Thymus (tissue), 11 donors: Measurements from ENCODE around the gene SDHAF4. TPM values are rescaled to one million over a fixed set of nuclear protein-coding genes. Genes with fewer than 3 reads are reported as not detected.
A peak's percentile ranks its signal among the peaks of the same experiment; 100 is the strongest.
"Not testable (repeated sequence)": the region's sequence is repeated elsewhere in the genome, so short reads cannot be mapped to it uniquely, and the experiment has no call there.

Source experiments
- DNase-seq, 9 donors: peaks; one replicate each; pipeline ENCODE4 v3.0.0-alpha.2; 2013; ENCODE audit warnings: low spot score in 9 of 9, low read depth in 6 of 9, missing footprints in 1 of 9
- H3K27ac ChIP-seq, 2 donors: one replicate each; pipeline ENCODE4 v1.5.1; 2013; ENCODE audit warnings: control low read depth in 1 of 2, low read depth in 1 of 2, low read length in 1 of 2, mild to moderate bottlenecking in 1 of 2, moderate library complexity in 1 of 2
- H3K27me3 ChIP-seq, 2 donors: one replicate each; pipeline ENCODE4 v1.5.1; 2013; ENCODE audit warnings: low read length in 1 of 2; ENCODE audit not compliant: control insufficient read depth in 2 of 2, insufficient read depth in 1 of 2
- H3K36me3 ChIP-seq, 2 donors: one replicate each; pipeline ENCODE4 v1.5.1; 2013; ENCODE audit warnings: low read length in 1 of 2, mild to moderate bottlenecking in 1 of 2, moderate library complexity in 1 of 2; ENCODE audit not compliant: control insufficient read depth in 2 of 2, insufficient read depth in 2 of 2
- H3K4me1 ChIP-seq, 2 donors: one replicate each; pipeline ENCODE4 v1.5.1; 2013; ENCODE audit warnings: low read length in 2 of 2; ENCODE audit not compliant: control insufficient read depth in 2 of 2, insufficient read depth in 2 of 2
- H3K4me3 ChIP-seq, 2 donors: one replicate each; pipeline ENCODE4 v1.5.1; 2013; ENCODE audit warnings: low read length in 2 of 2, control low read depth in 1 of 2, mild to moderate bottlenecking in 1 of 2
- H3K9me3 ChIP-seq, 2 donors: one replicate each; pipeline ENCODE4 v1.5.1; 2013; ENCODE audit warnings: low read length in 1 of 2, mild to moderate bottlenecking in 1 of 2; ENCODE audit not compliant: control insufficient read depth in 2 of 2, insufficient read depth in 1 of 2
- WGBS: extraction: QIAGEN DNeasy Blood & Tissue Kit; methylation state at CpG from one replicate; pipeline ENCODE4 v1.1.7; 2013; 5-methylcytosine and 5-hydroxymethylcytosine counted together
- polyA plus RNA-seq: library from polyadenylated mRNA; stranded (reverse); fragments of 200-250 nt; gene quantifications from one replicate; pipeline ENCODE4 v1.2.3, GENCODE V29; 2013
- total RNA-seq: library from RNA; stranded (reverse); fragments of 120-200 nt; gene quantifications from one replicate; pipeline ENCODE4 v1.2.4, GENCODE V29; 2013
- donor health status: healthy.

SDHAF4 gene
- total and polyA plus RNA-seq, 2 donors = 14.9 to 16.3 TPM

DNA sequence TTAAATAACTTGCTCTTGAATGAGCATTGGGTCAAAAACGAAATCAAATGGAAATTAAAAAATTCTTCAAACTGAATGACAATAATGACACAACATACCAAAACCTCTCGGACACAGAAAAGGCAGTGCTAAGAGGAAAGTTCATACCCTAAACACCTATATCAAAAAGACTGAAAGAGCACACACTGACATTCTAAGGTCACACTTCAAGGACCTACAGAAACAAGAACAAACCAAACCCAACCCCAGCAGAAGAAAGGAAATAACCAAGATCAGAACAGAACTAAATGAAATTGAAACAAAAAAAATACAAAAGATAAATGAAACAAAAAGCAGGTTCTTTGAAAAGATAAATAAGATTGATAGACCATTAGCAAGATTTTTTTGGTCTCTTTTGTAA, 40.6 kb downstream of the SDHAF4 start:
- not testable (repeated sequence) for H3K36me3 ChIP-seq, H3K27me3 ChIP-seq, H3K4me1 ChIP-seq, H3K4me3 ChIP-seq, H3K27ac ChIP-seq
- peaks cover 0 to 11% of the 10 kb centered on the region in 2 donors for H3K9me3 ChIP-seq
- WGBS = 88% methylated on average over 2 of the region's 2 CpGs
- peak in 1 of 9 donors; percentile 16 for DNase-seq

- H3K4me1 ChIP-seq, H3K27ac ChIP-seq, H3K9me3 ChIP-seq, H3K27me3 ChIP-seq, H3K4me3 ChIP-seq, DNase-seq, H3K36me3 ChIP-seq: not testable (repeated sequence)
- WGBS = 96% methylated on average over 13 of the region's 13 CpGs
These were observed 42.5 kb downstream of the SDHAF4 start for GRCh38 chr6:70609181-70609580.

DNA sequence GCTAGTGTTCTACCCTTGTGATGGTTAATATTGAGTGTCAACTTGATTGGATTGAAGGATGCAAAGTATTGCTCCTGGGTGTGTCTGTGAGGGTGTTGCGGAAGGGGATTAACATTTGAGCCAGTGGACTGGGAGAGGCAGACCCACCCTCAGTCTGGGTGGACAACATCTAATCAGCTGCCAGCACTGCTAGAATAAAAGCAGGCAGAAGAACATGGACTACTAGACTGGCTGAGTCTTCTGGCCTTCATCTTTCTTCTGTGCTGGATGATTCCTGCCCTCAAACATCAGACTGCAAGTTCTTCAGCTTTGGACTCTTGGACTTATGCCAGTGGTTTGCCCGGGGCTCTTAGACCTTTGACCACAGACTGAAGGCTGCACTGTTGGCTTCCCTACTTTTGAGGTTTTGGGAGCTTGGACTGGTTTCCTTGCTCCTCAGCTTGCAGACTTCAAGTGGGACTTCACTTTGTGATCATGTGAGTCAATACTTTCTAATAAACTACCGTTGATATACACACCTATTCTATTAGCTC, 50.1 kb downstream of the SDHAF4 start:
- DNase-seq = no peak
- Histone ChIP-seq H3K27me3 (no peaks in the 10 kb centered on the region), H3K36me3 (no peaks in the 10 kb centered on the region), H3K9me3 (no peaks in the 10 kb centered on the region), H3K27ac (no peak overlapping the region), H3K4me3 (no peak overlapping the region), H3K4me1 (no peaks in the 10 kb centered on the region)
- WGBS = 78% methylated on average over 3 of the region's 3 CpGs

- H3K4me3 ChIP-seq = no peak overlapping the region
- no peaks in the 10 kb centered on the region for H3K27me3 ChIP-seq
- WGBS = 96% methylated on average over 1 of the region's 1 CpG
- no peak overlapping the region for H3K27ac ChIP-seq
- no peaks in the 10 kb centered on the region for H3K9me3 ChIP-seq
- H3K4me1 ChIP-seq = no peaks in the 10 kb centered on the region
- H3K36me3 ChIP-seq = no peaks in the 10 kb centered on the region
- DNase-seq = no peak
These were observed 54.0 kb downstream of the SDHAF4 start for GRCh38 chr6:70620746-70621145.

- Histone ChIP-seq H3K4me3 (no peak overlapping the region), H3K4me1 (no peaks in the 10 kb centered on the region), H3K27ac (no peak overlapping the region), H3K27me3 (no peaks in the 10 kb centered on the region), H3K36me3 (no peaks in the 10 kb centered on the region), H3K9me3 (peaks cover 0 to 2% of the 10 kb centered on the region in 2 donors)
- no peak for DNase-seq
- 90% methylated on average over 1 of the region's 1 CpG for WGBS
These were observed 55.7 kb downstream of the SDHAF4 start for GRCh38 chr6:70622461-70622860.

GRCh38 chr6:70625436-70625835, 58.7 kb downstream of the SDHAF4 start:
- Histone ChIP-seq H3K4me3 (no peak overlapping the region), H3K4me1 (no peaks in the 10 kb centered on the region), H3K9me3 (peaks cover 0 to 6% of the 10 kb centered on the region in 2 donors), H3K36me3 (no peaks in the 10 kb centered on the region), H3K27me3 (no peaks in the 10 kb centered on the region), H3K27ac (no peak overlapping the region)
- no peak for DNase-seq

DNA sequence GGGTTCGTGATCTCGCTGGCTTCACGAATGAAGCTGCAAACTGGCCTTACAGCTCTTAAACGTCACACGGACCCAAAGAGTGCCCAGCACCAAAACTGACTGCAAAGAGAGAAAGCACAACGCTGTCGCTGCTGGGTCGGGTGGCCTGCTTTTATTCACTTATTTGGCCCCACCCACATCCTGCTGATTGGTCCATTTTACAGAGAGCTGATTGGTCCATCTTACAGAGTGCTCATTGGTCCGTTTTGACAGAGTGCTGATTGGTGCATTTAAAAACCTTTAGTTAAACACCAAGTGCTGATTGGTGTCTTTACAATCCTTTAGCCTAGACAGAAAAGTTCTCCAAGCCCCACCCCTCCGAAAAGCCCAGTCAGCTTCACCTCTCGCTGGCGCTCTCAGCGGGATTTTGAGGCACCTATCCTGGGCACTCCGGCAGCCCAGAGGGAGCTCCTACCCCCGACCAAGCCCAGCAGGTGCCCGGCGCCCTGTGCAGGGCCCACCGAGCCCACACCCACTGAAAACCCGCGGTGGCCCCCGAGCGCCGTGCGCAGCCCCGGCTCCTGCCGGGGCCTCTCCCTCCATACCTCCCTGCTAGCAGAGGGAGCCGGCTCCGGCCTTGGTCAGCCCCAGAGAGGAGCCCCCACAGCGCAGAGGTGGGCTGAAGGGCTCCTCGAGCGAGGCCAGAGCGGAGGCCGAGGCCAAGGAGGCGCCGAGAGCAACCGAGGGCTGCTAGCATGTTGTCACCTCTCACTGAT, 60.9 kb downstream of the SDHAF4 start:
- H3K4me3 ChIP-seq = no peak overlapping the region
- no peaks in the 10 kb centered on the region for H3K4me1 ChIP-seq
- H3K36me3 ChIP-seq = no peaks in the 10 kb centered on the region
- no peak for DNase-seq
- peaks cover 0 to 6% of the 10 kb centered on the region in 2 donors for H3K9me3 ChIP-seq
- no peak overlapping the region for H3K27ac ChIP-seq
- WGBS = 98% methylated on average over 36 of the region's 36 CpGs
- no peaks in the 10 kb centered on the region for H3K27me3 ChIP-seq

- Histone ChIP-seq H3K27ac (no peak overlapping the region), H3K4me1 (no peaks in the 10 kb centered on the region), H3K27me3 (no peaks in the 10 kb centered on the region), H3K36me3 (no peaks in the 10 kb centered on the region), H3K9me3 (peaks cover 0 to 6% of the 10 kb centered on the region in 2 donors), H3K4me3 (no peak overlapping the region)
- no peak for DNase-seq
- 93% methylated on average over 1 of the region's 1 CpG for WGBS
These were observed 63.2 kb downstream of the SDHAF4 start for GRCh38 chr6:70629929-70630328.

DNA sequence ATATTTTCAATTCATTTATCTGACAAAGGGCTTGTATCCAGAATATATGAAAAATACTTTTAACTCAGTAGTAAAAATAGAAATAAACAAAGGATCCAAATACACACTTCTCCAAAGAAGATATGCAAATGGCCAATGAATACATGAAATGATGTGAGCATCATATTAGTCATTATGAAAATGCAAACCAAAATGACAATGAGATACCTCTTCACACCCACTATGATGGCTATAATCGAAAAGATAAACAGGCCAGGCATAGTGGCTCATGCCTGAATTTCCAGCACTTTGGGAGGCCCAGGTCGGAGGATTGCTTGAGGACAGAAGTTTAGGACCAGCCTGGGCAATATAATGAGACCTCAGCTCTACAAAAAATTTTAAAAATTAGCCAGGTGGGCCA, 67.1 kb downstream of the SDHAF4 start:
- H3K4me1 ChIP-seq = no peaks in the 10 kb centered on the region
- no peaks in the 10 kb centered on the region for H3K9me3 ChIP-seq
- no peaks in the 10 kb centered on the region for H3K27me3 ChIP-seq
- 70% methylated on average over 2 of the region's 2 CpGs for WGBS
- no peak for DNase-seq
- no peak overlapping the region for H3K27ac ChIP-seq
- no peak overlapping the region for H3K4me3 ChIP-seq
- no peaks in the 10 kb centered on the region for H3K36me3 ChIP-seq
